Measurements from ENCODE around the gene TMEM81.

GRCh38 chr1:205044741-205045140 lies 39.5 kb downstream of the TMEM81 start:
- no peak for TF ChIP-seq ZNF274 (IDR thresholded peaks at IDR 0.05; ENCODE audit: low read depth, low read length)
- no peak for TF ChIP-seq YY1 (IDR thresholded peaks at IDR 0.05; ENCODE audit: insufficient read depth, insufficient read length)
